Motor neuron (in vitro differentiated cells): ENCODE measurements around the gene ABI1. TPM values are rescaled to one million over a fixed set of nuclear protein-coding genes. Genes with fewer than 3 reads are reported as not detected.
"Not testable (repeated sequence)": the region's sequence is repeated elsewhere in the genome, so short reads cannot be mapped to it uniquely, and the experiment has no call there.

Experiments
- ATAC-seq, 8 experiments: fragments of 200-7000 bp; cut with Tn5 transposase; replicated peaks in 6 of 8; 2 replicates each; pipeline ENCODE4 v1.8.0; 2021; ENCODE audit warnings: mild to moderate bottlenecking in 8 of 8, moderate library complexity in 8 of 8
- H3K27ac ChIP-seq, 2 donors: fragments of 250-450 bp; sonication (Bioruptor Pico); 2 replicates each; pipeline ENCODE4 v1.9.0; 2021; ENCODE audit warnings: antibody characterized with exemption in 2 of 2, mild to moderate bottlenecking in 2 of 2, moderate library complexity in 1 of 2
- H3K4me1 ChIP-seq, 2 donors: fragments of 250-450 bp; sonication (Bioruptor Pico); replicated peaks in 1 of 2; 2 replicates each; pipeline ENCODE4 v1.6.1; 2021; ENCODE audit warnings: antibody characterized with exemption in 2 of 2, mild to moderate bottlenecking in 2 of 2, moderate library complexity in 1 of 2
- H3K4me3 ChIP-seq, 5 donors: fragments of 250-450 bp; sonication (Bioruptor Pico); 2 replicates each; pipeline ENCODE4 v1.9.0; 2021; ENCODE audit warnings: antibody characterized with exemption in 5 of 5, mild to moderate bottlenecking in 5 of 5, moderate library complexity in 4 of 5
- WGBS, 10 experiments: fragments of 450-650 bp; shearing (Covaris generic); methylation state at CpG; one replicate each; pipeline ENCODE4 v1.0.0; 2022; 5-methylcytosine and 5-hydroxymethylcytosine counted together
- in situ Hi-C, 9 experiments: fragments of 400-800 bp; cut with MboI; loops; one replicate each; pipeline ENCODE4 v1.15.0; 2021; ENCODE audit warnings: low sequenced_read_pairs in 9 of 9, low pct_unique_long_range_greater_than_20kb in 2 of 9; ENCODE audit not compliant: unreplicated experiment in 9 of 9
- total RNA-seq, 8 experiments: library from RNA; unstranded; fragments of 300-600 nt; gene quantifications; 2 replicates each; pipeline versions ENCODE4 v1.2.3 to v1.2.4, GENCODE V29; 2022

ABI1 gene
- total RNA-seq, 8 experiments from 2014 or later, result 21.6 to 54.7 (median 23.8) TPM

DNA sequence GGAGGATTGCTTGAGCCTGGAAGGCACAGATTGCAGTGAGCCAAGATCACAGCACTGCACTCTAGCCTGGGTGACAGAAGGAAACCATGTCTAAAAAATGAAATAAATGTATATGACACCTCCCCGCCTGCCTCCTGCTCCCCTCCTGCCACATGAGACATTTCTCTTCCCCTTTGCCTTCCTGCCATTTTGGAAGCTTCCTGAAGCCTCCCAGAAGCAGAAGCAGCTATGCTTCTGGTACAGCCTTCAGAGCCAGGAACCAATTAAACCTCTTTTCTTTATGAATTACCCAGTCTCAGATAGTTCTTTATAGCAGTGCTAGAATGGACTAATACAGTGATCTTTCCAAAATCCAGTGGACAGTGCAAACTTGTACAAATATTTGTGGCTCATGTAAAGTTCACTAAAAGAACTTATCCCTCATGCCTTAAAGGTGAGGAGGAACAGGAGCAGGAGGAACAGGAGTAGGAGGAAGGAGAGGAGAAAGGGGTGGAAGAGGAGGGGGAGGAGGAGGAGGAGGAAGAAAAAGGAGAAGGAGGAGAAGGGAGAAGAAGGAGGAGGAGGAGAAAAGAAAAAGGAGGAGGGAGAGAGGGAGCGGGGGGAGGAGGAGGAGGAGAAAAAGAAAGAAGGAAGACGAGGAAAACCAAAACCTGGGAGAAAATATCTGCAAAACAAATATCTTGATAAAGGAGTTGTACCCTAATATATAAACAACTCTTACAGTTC is 2.8 kb upstream of the ABI1 start:
- ATAC-seq, result no peak
- no peak overlapping the region for H3K4me3 ChIP-seq
- H3K27ac ChIP-seq, result no peak overlapping the region
- WGBS, 10 experiments, result 29 to 88% (median 65%) methylated on average over 1 to 3 of the region's 3 CpGs; no CpG with 5 or more reads in 4 of the 10 experiments
- H3K4me1 ChIP-seq, result no peaks in the 10 kb centered on the region
- in situ Hi-C loops, result loop anchor here in 7 of 9 experiments (25.0 kb wide), 2 partner anchors 126 to 151 kb away; no protein-coding TSS in a partner anchor

DNA sequence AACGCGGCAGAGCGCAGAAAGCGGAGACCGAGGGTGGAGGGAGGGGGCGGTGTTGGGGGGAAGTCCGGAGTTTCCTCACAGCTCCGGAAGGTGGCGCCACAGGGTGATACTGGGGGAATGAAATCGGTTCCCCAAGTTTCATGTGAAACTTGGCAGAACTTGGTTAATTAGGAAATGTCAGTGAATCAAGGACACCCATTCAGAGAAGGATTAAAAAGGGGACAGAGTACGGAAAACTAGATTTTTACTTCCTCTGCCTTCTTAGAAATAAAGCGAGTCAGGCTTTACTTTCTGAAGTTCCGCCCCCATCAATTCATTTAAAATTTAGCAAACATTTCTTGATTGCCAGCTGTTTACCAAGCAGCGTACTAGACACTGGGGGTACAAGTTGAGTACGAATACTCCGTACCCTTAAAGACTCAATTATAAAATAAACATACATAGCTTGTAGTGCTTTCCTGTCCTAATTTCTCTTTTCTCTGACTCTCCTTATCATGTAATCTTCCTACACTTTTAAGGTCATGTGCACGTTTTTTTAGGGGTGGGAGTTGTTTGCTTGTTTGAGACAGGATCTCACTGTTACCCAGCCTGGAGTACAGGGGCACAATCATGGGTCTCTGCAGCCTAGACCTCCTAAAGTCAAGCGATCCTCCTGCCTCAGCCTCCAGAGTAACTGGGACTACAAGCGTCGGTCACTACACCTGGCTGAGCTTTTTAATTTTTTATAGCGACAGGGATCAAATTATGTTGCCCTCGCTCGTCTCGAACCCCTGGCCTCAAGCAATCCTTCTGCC is 644 bp upstream of the ABI1 start:
- in situ Hi-C loops, result loop anchor here in 7 of 9 experiments (25.0 kb wide), 2 partner anchors 124 to 149 kb away; no protein-coding TSS in a partner anchor
- ATAC-seq, result no peak
- 27 to 88% (median 61%) methylated on average over 4 to 13 of the region's 24 CpGs for WGBS, 10 experiments
- H3K4me1 ChIP-seq, result peaks cover 4 to 6% of the 10 kb centered on the region in 2 donors
- H3K27ac ChIP-seq, result no peak overlapping the region
- no peak overlapping the region for H3K4me3 ChIP-seq

DNA sequence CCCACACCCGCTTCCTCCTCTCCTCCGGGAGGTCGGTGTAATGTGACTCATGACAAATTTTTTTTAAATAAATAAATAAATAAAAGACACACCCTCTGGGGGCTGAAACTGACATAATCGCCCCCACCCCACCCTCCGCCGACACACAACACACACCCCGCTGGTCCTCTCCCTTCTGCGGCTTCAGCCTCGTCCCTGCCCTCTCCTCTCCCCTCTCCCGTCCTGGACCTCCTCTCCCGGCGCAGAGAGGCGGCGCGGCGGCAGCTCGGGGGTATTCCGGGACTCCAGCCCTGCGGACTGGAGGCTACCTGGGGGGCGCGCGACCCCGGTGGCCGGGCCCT is 686 bp downstream of the ABI1 start:
- peak overlapping the region; percentile 66 to 95 (median 74) for H3K4me3 ChIP-seq
- peaks cover 4 to 6% of the 10 kb centered on the region in 2 donors for H3K4me1 ChIP-seq
- H3K27ac ChIP-seq, result peak overlapping the region; percentile 77 to 82
- in situ Hi-C loops, result loop anchor here in 7 of 9 experiments (25.0 kb wide), 2 partner anchors 123 to 148 kb away; no protein-coding TSS in a partner anchor
- peak; percentile 46 to 63 (median 56) for ATAC-seq
- 0 to 7% (median 0%) methylated on average over 1 to 6 of the region's 24 CpGs; no CpG with 5 or more reads in 5 of the 10 experiments for WGBS, 10 experiments

DNA sequence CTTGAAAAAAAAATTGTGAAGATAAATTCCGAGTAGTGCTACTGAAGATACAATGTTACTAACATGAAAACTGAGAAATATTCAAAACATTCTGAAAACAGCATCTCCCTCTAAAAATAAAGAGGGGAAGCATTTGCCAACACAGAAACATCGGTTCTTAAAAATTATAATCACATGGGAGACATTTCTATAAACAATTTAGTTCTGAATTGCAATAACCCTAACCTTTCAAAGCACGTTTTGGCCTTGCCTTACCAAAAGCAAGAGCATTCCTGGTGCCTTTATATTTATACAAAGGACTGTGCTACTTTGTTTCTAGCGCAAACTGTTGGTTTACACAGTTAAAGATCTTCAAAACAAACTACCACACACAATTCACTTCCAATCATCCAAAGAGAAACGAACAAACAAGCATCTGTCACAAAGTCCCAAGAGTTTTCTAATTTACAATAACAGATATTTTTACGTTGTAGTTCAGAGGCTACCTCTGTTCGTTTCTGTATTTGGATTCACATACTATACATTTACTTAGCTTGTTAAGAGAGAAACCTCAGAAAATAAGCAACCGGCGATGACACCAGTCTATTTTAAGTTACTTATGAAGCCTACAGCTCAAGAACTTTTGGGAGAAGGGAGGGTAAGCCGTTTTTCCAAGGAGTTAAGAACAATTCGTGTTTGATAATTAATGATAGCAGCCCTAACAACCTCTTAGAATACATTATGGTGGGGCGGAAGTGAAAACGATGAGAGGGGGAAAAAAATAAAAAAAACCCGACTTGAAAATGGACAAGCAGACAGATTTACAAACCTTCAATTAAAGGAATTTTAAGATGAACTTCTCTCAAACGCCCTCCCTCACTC is 1.3 kb downstream of the ABI1 start:
- in situ Hi-C loops, result loop anchor here in 7 of 9 experiments (25.0 kb wide), 2 partner anchors 122 to 147 kb away; no protein-coding TSS in a partner anchor
- Histone ChIP-seq H3K27ac (no peak overlapping the region), H3K4me3 (peak overlapping the region; percentile 66 to 95 (median 74)), H3K4me1 (peaks cover 4 to 6% of the 10 kb centered on the region in 2 donors)
- ATAC-seq, result no peak
- WGBS, 10 experiments, result 0 to 11% (median 3%) methylated on average over 4 to 14 of the region's 15 CpGs

GRCh38 chr10:26858707-26859034 is 2.1 kb downstream of the ABI1 start:
- WGBS, 10 experiments, result 0 to 78% (median 57%) methylated on average over 1 to 2 of the region's 2 CpGs; no CpG with 5 or more reads in 2 of the 10 experiments
- in situ Hi-C loops, result loop anchor here in 7 of 9 experiments (25.0 kb wide), 2 partner anchors 121 to 146 kb away; no protein-coding TSS in a partner anchor
- Histone ChIP-seq H3K4me3 (peak overlapping the region in 3 of 5 donors; percentile 66 to 74 (median 67)), H3K27ac (no peak overlapping the region), H3K4me1 (peaks cover 4 to 6% of the 10 kb centered on the region in 2 donors)
- ATAC-seq, result no peak

DNA sequence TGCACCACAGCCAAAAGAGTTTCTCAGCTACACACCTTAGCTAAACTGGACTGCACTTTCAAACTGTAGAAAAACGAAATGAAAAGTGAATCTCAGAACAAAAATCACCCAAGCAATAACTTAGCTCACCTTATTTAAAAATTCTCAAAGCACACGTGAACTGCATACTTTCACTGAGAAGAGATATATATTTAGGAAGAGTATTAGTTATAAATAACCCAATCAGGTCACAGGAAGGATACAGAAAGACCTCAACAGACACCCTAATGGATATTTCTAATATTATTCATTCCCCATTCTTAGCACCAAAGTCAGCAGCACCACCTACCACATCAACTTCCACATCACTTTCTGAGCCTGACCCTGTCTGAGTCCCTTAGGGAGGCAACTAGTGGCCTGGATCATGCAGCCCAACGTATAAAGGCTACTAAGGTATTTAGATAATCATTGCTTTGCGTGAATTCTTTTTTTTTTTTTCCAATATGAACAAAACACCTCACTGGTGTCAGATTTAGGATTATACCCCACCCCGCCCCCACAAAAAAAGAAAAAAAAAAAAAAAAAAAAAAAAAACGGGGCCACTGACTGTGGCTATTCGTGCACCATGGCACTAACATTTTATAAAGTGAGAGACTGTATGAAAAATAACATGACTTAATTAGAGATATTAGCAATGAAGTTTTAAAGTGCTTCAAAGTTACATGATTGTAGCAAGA is 2.6 kb downstream of the ABI1 start:
- 26 to 52% (median 42%) methylated on average over 2 to 7 of the region's 7 CpGs for WGBS, 10 experiments
- ATAC-seq, result no peak
- Histone ChIP-seq H3K4me1 (peaks cover 4 to 6% of the 10 kb centered on the region in 2 donors), H3K27ac (no peak overlapping the region), H3K4me3 (no peak overlapping the region)
- in situ Hi-C loops, result loop anchor here in 7 of 9 experiments (25.0 kb wide), 2 partner anchors 121 to 146 kb away; no protein-coding TSS in a partner anchor

DNA sequence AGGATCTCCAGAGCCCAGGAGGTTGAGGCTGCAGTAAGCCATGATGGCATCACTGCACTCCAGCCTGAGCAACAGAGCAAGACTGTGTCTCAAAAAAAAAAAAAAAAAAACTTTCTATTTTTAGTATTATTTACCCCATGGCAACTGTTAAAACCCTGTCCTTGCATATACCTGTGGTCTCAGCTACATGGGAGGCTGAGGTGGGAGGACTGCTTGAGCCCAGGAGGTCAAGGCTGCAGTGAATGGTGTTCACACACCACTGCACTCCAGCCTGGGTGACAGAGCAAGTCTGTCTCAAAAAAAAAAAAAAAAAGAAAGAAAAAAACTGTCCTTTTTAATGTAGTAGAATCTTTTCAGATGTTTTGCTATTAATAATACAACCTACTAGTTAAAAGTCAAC is 3.2 kb downstream of the ABI1 start:
- ATAC-seq, H3K27ac ChIP-seq, H3K4me1 ChIP-seq, H3K4me3 ChIP-seq: not testable (repeated sequence)
- in situ Hi-C loops, result loop anchor here in 7 of 9 experiments (25.0 kb wide), 2 partner anchors 120 to 145 kb away; no protein-coding TSS in a partner anchor

DNA sequence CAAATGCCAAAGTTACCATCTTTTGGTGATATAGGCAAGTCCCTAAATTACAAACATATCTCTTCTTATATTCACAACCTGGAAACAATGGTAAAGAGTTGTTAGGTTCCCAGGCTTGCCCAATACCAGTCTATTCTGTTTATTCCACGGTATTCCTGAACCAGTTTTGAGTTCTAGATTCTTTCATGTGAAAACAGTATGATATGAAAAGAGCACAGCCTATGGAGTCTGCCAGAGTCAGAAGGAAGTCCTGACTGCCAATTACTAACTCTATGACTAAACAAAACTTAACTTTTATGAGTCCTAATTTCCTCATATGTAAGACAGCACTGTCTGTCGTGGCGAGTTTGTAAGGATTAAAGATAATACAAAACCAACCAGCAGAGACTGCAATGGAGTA is 5.6 kb downstream of the ABI1 start:
- no peak for ATAC-seq
- in situ Hi-C loops, result loop anchor here in 7 of 9 experiments (25.0 kb wide), 2 partner anchors 118 to 143 kb away; no protein-coding TSS in a partner anchor
- Histone ChIP-seq H3K4me3 (no peak overlapping the region), H3K4me1 (peaks cover 4 to 6% of the 10 kb centered on the region in 2 donors), H3K27ac (no peak overlapping the region)
- 17 to 100% (median 94%) methylated on average over 1 to 3 of the region's 3 CpGs; no CpG with 5 or more reads in 1 of the 10 experiments for WGBS, 10 experiments

- Histone ChIP-seq H3K27ac (no peak overlapping the region), H3K4me3 (no peak overlapping the region), H3K4me1 (peaks cover 4 to 6% of the 10 kb centered on the region in 2 donors)
- no peak for ATAC-seq
- 42 to 100% (median 78%) methylated on average over 1 of the region's 1 CpG; no CpG with 5 or more reads in 3 of the 10 experiments for WGBS, 10 experiments
- in situ Hi-C loops, result loop anchor here in 7 of 9 experiments (25.0 kb wide), 2 partner anchors 117 to 142 kb away; no protein-coding TSS in a partner anchor
These were observed 6.2 kb downstream of the ABI1 start for GRCh38 chr10:26854524-26854923.

DNA sequence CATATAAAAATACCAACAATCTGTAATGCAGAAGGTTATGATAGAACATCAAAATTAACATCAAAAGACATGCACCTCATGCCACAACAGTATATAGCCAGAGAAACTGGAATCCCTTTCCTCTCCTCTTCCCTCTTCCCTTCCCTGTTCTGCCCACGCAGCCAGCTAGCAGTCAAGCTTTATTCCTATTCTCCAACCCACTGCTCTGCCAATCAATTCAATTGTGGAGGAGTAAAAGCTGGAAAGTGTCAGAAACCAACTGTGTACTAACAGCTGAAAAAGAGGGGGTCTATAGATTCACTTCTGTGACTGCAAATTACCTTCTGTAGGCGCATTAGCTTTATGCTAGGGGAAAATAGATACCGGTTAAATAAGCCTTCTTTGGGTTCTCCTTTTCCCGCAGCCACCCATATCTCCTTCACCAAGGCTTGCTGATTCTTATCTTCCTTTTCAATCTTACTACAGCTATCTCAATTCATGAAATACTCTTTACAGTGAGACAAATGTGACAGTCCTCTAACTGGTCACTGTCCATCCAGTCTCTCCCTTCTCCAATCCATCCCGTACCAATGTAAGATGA is 16.3 kb downstream of the ABI1 start:
- no peak overlapping the region for H3K27ac ChIP-seq
- no peak for ATAC-seq
- H3K4me3 ChIP-seq, result no peak overlapping the region
- no peaks in the 10 kb centered on the region for H3K4me1 ChIP-seq
- in situ Hi-C loops, result no loop called here
- 58 to 96% (median 68%) methylated on average over 1 to 5 of the region's 5 CpGs; no CpG with 5 or more reads in 3 of the 10 experiments for WGBS, 10 experiments

GRCh38 chr10:26843736-26844135 is 17.0 kb downstream of the ABI1 start:
- no peak for ATAC-seq
- WGBS, 10 experiments, result 0 to 100% (median 50%) methylated on average over 1 to 3 of the region's 3 CpGs; no CpG with 5 or more reads in 1 of the 10 experiments
- no peak overlapping the region for H3K4me3 ChIP-seq
- no peak overlapping the region for H3K27ac ChIP-seq
- in situ Hi-C loops, result no loop called here
- no peaks in the 10 kb centered on the region for H3K4me1 ChIP-seq
